ENCODE data around the gene NMT1. TPM values are rescaled to one million over a fixed set of nuclear protein-coding genes. Genes with fewer than 3 reads are reported as not detected.

NMT1 gene
- total and polyA plus RNA-seq, 2 of the 13 experiments (the other 11 are each of a cell fraction or from before 2014, with no cell fraction given): 75.7 to 142 TPM

- TF ChIP-seq ZNF576 (CRISPR knock-in tag; IDR thresholded peaks at IDR 0.05): no peak
- TF ChIP-seq YY1 (IDR thresholded peaks at IDR 0.05; ENCODE audit: insufficient read depth, insufficient replicate concordance, low read depth, low read length): peak; percentile 91
- peak; percentile 76; the same call in 1 of the 2 replicates for TF ChIP-seq ZNF724P (CRISPR knock-in tag; IDR thresholded peaks at IDR 0.05; ENCODE audit: borderline replicate concordance)
- peak; percentile 24; the same call in 1 of the 3 replicates for TF ChIP-seq MXI1 (IDR thresholded peaks at IDR 0.05; ENCODE audit: borderline replicate concordance, low read depth, low read length)
- no peak for TF ChIP-seq SOX6 (IDR thresholded peaks at IDR 0.05)
- no peak for TF ChIP-seq SOX6 (CRISPR knock-in tag; IDR thresholded peaks at IDR 0.05)
- no peak for TF ChIP-seq ATF4 (CRISPR knock-in tag; IDR thresholded peaks at IDR 0.05)
- TF ChIP-seq ZNF691 (CRISPR knock-in tag; IDR thresholded peaks at IDR 0.05; ENCODE audit: borderline replicate concordance, low read depth): 0 out of 2 replicates have a peak, but pooled peaks have one; percentile 63
- TF ChIP-seq KLF12 (CRISPR knock-in tag; IDR thresholded peaks at IDR 0.05; ENCODE audit: borderline replicate concordance): no peak
- TF ChIP-seq JUND (CRISPR knock-in tag; IDR thresholded peaks at IDR 0.05): peak; percentile 38; the same call in 1 of the 2 replicates
- TF ChIP-seq GMEB2 (CRISPR knock-in tag; IDR thresholded peaks at IDR 0.05; ENCODE audit: low read depth): no peak
- TF ChIP-seq ZNF205 (CRISPR knock-in tag; IDR thresholded peaks at IDR 0.05): no peak
- TF ChIP-seq ZNF550 (CRISPR knock-in tag; IDR thresholded peaks at IDR 0.05; ENCODE audit: borderline replicate concordance): 0 out of 2 replicates have a peak, but pooled peaks have one; percentile 60
- no peak for TF ChIP-seq TBX3 (IDR thresholded peaks at IDR 0.05; ENCODE audit: borderline replicate concordance)
- no peak for TF ChIP-seq PHF5A (CRISPR knock-in tag; IDR thresholded peaks at IDR 0.05; ENCODE audit: low read depth, unreplicated experiment)
- peak; percentile 59 for TF ChIP-seq TEAD3 (CRISPR knock-in tag; optimal IDR thresholded peaks at IDR 0.05; ENCODE audit: borderline replicate concordance)
- TF ChIP-seq ZNF446 (CRISPR knock-in tag; IDR thresholded peaks at IDR 0.05): no peak
- peak; percentile 10; the same call in 1 of the 2 replicates for TF ChIP-seq SSRP1 (CRISPR knock-in tag; IDR thresholded peaks at IDR 0.05)
Measured at GRCh38 chr17:45146890-45147580, 85.9 kb downstream of the NMT1 start (continued).

Measured in HepG2 (cell line).